Fibroblast of skin of left biceps (primary cell): ENCODE results near the gene BEGAIN.

Source experiments
- DNase-seq, 2 experiments: peaks; one replicate each; pipeline ENCODE4 v3.0.0-alpha.2; 2013; ENCODE audit warnings: low read depth in 2 of 2

The BEGAIN gene, protein sequence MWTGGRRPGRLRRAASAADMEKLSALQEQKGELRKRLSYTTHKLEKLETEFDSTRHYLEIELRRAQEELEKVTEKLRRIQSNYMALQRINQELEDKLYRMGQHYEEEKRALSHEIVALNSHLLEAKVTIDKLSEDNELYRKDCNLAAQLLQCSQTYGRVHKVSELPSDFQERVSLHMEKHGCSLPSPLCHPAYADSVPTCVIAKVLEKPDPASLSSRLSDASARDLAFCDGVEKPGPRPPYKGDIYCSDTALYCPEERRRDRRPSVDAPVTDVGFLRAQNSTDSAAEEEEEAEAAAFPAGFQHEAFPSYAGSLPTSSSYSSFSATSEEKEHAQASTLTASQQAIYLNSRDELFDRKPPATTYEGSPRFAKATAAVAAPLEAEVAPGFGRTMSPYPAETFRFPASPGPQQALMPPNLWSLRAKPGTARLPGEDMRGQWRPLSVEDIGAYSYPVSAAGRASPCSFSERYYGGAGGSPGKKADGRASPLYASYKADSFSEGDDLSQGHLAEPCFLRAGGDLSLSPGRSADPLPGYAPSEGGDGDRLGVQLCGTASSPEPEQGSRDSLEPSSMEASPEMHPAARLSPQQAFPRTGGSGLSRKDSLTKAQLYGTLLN

DNA sequence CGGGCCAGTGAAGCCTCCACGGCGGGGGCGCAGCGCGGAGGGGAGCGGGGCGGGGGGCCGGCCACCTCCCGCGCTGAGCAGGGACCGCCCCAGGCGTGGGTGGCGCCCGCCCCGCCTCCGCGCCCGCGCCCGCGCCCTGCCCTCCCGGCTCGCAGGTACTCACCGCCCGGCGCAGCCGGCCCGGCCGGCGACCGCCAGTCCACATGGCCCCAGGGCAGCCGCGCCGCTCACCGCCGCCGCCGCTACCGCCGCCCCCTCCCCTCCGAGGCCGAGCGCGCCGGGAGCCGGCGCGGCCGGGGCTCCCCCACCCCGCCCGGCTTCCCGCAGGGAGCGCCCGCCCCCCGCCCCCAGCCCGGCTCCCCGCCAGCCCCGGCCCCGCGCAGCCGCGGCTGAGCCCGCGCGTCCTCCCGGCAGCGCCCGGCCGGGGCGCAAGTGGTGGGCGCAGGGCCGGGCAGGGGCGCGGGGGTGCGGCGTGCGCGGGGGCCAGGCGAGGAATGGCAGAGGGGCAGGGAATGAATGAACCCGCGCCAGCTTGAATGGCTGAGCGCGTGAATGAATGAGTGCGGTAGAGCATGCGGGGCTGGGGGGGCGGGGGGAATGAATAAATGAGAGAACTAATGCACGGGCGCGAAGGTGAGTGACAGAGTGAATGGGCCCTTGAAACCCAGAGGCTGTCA is at the start of gene BEGAIN:
Gene BEGAIN (minus strand): TSS at position 332 of the 677 bp plus-strand sequence. CDS start 127 bp downstream, at position 205.
- no peak for DNase-seq

DNA sequence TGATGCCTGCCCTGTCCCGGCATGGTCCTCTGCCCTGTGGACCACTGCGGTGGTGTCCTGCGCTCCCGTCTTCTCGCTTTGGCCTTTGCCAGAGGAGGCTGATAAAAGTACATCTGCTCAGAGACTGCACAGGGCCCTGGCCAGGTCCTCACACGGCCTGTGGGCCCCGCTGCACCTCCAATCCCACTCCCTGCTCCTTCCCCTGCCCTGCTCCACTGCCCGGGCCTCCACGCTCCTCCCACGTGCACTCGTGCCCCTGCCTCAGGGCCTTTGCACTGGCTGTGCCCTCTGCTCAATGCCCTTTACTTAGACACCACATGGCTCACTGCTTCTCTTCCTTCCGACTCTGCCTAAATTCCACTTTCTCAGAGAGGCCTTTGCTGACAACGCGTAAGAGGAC is 49.3 kb upstream of the BEGAIN start:
- no peak for DNase-seq

DNA sequence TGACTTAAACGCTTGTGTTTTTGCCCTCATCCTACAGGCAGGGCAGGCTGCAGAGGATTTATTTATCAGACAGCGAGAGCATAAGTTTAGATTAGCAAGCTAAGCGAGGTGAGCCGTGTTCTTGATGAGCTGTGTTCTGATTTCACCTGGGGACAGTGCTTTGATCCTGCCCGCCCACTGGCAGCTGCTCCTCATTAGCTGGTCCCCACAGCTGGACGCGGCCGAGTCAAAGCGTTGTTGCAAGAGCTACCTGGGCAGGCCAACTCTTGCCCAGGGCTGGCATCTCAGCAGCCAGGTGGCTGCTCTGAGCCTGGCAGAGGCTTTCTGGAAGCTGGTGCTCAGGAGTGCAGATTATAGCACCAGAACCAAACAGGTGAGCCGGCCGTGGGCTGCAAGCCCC is 46.8 kb upstream of the BEGAIN start:
- no peak for DNase-seq

DNA sequence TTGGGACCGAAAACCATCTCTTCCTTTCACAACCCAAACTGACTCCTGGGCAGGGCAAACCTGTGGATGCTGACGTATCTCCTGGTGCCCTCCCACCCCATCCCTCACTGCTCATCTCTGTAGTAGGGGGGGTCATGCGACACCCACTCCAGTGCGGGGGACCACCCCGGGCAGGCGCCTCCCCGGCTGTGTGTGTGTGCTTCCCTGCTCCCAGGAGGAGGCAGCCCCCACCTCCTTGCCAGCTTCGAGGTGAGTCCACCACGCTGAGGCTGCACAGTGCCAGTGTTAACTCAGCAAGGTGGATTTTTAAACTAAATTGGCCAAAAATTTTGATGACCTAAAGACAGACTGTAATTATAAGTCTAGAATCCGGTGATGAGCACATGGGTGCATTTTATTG is 46.2 kb upstream of the BEGAIN start:
- no peak for DNase-seq

DNA sequence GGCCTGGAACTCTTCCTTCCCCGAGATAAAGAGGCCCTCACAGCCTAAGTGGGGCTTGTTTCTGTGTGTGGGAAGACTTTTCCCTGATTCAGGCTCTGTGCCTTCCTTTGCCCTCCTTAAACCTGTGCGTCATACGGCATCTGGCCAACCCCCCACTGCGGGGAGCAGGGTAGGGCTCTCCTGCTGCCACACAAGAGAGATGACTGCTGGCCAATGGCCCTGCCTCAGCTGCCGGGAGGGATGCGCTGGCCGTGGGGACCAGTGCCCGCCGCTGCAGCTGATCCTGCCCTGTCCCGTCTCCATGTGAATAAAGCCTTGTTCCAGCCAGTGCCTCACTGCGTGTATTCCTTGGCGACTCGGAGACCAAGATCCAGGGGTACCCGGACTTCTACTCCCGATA is 42.5 kb upstream of the BEGAIN start:
- DNase-seq, result no peak

DNA sequence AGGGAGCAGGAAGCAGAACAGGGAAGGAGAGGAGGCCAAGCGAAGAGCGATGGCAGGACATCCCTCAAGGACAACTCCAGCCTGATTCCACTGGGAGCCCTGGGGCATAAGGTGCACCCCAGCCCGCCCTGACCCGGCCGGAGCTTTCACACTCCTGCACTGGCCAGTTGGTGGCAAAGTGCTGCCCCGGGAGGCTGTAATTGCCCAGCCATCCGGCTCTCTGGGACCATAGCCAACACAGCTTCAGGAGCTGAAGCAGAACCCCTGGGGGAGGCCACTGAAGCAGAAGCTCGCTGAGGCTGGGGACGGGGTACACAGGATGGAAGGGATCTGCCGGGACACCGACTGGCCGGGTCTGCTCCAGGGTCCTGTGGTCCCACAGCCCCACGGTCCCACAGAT is 41.9 kb upstream of the BEGAIN start:
- DNase-seq, result no peak

DNA sequence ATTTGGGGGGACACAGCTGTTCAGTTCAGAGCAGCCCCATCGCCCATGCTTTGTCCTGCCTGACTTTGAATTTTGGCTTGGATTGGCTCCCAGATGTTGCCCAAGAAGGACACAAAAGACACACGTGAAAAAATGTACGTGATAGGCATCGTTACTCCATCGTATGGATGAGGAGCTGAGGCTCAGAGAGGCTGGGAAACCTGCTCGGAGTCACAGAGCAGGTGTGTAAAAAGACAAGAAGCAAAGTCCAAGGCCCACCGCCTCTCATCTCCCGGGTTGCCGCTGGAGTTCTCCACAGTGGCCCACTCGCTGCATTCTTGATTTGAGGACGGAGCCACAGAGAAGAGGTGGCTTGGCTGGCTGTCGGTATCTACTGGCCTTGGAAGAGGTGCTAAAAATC is 41.0 kb upstream of the BEGAIN start:
- DNase-seq, result no peak

DNA sequence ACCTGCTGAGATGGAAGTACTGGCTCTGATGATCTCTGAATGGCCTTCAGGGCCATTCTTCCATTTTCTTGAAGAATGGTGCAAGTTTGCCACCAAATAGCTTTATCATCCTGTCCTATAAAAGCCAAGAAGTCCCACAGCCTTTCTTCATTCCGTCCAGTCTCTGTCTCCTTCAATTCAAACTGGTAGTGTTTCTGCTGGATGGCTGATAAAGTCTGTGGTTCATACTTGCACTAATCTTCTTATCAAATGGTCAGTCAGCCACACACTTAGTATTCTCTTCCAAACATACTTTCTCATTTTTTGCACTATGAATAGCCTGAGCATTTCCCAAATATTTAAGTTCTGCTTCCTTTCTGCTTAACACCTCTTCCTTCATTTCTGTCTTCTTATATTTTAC is 39.4 kb upstream of the BEGAIN start:
- DNase-seq, result no peak

DNA sequence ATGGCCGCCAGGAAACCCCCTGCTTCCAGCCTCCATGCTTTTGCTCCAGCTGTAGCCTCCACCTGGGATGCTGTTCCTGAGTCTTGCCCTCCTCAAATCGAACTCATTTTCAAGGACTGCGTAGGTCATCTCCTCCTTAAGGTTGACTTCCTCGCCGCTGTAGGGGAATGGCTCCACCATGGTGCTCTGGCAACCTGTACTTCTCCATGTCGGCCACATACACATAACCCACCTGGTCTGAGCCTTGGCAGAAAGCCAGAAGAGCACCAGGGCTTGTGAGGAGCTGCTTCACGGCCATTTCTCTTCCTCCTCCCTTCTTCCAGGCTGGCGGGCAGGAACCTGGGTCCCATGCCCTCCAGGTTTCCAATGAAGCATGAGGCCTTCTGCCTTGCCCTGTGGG is 36.7 kb upstream of the BEGAIN start:
- no peak for DNase-seq

DNA sequence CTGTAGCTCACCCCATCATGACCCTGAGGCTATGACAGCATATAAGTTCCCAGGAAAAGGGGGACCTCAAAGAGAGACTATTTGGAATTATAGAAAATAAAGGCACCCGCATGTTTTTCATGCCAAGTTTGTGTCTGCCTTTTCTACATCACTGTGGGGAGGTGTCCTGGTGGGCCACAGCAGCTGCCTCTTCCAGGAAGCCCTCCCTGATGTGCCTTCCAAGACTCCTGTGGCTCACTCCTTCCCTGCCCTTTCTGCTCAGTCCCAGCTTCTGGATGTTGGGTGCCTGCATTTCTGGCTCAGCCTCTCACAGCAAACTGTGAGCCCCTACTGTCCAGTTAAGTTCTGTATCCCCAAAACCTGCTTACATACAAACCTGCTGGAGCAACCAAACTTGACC is 36.3 kb upstream of the BEGAIN start:
- DNase-seq, result no peak

DNA sequence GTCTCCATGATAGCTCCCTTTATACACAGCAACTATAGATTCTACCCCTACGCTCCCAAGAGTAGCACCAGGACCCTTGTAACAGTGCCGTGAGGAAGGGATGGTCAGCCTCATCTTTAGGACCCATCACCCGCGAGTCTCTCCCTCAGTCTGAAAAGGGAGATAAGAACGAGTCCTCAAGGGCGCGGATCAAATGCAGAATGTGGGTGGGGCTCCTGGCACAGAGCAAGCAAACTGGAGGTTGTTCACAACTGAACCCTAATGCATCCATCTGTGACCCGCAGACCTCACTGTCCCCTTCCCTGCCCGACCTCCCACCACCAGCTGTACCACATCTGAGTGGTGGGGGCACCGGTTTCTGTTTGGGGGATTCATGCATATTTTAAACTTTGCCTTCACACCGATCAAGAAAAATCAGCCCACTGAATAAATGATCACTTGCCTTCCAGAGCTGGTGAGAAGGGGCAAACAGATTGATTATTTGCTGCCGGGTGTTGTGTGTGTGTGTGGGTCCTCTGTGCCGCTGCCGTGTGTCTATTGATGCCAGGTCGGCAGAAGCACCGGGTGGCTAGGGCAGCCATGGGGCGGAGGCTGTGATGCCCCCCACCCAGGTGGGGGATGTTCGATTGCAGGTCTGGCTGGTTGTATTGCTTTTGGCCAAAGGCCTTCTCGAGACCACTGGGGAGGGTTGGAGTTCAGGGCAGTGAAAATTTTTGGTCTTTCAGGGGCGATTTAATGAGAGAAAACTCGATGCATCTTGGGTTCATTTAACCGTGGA is 35.7 kb upstream of the BEGAIN start:
- DNase-seq, result no peak

DNA sequence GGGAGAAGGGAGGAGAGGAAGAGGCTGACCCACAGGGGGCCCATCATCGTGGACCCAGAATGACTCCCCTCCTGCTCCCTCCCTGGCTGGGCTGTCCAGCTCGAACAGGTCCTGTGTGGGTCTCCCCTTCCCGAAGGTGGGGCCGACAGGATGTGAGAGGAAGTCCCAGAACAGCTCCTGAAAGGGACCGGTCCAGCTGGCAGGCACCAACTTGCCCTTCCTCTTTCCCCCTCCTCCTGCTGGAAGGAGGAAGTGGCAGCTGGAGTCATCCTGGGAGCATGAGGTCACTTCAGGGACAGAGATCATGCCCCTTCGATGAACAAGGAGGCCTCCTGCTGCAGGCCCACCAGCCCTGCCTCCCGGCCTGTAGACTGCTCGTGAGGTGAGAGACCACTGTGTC is 35.0 kb upstream of the BEGAIN start:
- no peak for DNase-seq

DNA sequence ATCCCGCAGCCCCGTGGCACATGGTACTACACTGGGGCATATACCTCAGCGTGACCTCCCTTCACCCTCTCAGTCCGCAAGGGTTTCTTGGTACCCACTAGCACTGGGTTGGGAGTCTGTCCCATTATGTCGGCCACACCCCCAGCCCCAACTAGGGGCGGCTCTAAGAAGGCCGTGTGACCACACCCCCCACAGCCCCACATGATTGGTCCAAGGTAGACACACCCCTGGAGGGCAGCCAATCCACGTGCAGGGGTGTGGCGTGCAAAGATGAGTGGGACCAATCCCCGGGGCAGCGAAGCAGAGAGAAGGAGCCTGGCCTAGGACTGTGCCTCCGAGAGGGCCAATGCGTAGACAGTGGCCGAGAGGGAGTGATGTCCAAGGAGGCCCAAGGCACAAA is 34.6 kb upstream of the BEGAIN start:
- DNase-seq, result no peak

DNA sequence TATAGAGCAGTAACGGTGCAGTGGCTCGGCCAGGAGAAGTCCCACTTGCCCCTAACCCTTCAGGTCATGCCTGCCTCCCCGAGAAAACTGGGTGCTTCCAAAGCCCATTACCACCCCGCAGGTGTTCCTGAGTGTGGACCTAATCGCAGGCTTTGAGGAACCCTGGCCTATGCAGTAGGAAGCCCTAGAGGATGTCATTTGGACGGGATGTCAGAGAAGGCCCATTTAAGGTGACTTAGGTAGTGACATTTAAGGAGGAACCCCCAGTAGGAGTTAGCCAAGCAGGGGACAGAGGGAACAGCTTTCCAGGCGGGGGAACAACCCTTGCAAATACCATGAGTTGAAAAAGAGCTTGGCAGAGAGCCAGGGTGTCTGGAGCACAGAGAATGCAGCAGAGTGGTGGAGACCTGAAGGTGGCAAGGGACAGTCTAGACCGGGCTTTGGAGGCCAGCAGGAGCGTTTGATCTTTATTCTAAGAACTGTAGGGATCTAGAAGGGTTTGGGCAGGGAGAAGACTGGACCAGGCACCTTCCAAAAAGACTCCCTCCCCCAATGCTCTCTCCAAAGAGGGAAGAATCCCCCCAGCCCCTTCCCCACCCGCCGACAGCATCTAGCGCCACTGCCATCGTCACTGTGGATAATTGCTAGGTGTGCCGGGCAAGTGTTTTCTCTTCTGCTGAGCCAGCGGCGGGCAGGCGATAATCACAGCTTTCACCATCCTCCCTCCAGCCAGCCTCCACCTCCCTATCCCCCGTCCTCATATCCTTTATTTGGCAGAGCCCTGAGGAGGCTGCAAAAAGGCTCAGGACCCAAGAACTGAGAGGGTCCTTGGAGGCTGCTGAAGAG is 33.3 kb upstream of the BEGAIN start:
- no peak for DNase-seq

DNA sequence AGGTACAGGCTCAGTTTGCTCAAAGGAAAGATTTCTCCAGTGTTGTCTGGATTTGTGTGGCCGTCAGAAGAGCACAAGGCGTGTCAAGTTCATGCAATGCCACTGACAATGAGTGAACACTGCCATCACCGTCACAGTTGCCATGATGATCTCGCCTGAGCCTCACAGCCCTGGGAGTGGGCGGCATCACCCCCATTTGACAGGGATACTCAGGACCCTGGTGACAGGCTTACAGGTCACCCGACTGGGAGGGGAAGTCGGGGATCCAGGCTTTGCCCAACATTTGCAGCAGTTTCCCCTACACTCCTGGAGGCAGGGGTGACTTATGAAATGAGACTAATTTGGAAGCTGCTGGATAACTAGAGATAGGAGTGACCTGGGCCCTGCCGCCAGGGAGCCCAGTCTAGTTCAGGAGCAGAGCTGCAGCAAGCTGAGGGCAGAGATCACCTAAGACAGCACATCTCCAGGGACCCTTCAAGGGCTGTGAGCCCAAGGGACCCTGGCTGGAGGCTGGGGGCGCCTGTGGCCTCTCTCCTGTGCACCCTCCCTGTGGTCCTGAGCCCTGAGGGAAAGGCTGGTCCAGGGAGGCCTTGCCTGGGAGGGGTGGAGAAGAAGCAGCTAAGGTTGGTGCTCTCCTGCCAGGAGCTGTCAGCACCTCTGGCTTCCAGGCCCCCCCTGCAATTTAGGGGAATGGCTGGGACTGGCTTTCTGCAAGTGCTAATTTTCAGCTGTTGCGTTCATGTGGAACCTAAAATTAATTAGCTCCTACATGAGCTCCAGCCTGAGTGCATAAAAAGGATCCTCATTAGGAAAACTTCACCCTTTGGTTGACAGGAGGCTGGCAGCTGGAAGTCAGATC is 32.4 kb upstream of the BEGAIN start:
- no peak for DNase-seq

DNA sequence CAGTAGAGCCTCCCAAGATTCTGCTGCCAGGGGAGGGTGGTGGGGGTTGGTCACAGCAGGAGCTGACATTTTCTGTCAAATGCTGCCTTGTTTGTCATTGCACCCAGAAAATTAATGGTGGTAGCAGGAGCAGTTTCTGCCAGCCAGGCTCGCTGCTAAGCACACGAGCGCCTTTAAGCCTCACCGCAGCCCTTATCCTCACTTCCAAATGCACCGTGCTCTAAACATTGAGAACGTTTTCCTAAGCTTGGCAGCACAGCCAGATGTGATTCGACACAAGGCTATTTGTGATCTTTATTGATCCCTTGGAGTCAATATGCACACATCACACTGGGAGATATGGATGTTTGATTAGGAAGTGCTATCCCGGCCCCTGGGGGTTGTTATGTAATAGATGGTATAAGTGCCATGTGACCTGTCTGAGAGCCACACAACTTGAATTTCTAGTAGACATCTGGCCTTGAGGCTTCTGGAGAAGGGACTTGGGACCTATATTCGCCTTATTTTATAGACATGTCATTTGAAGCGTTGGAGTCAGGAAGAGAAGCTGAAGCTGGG is 31.6 kb upstream of the BEGAIN start:
- DNase-seq, result no peak

DNA sequence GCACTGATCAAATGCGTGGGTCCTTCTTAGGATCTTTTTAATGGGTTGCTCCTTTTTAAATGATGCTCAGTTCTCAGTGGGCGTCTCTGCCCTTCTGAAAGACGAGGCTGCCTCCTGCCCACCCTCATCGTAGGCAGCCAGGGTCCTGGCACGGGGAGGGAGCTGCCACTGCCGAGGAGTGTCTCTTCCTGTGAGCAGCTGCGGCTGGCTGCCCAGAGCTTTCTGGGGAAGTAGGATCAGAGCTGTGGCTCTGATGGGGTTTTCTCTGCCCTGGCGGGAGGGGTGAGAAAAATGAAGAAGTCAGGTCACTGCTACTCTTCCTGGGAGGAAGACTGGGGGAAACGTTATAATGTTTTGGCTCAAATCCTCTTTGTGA is 31.1 kb upstream of the BEGAIN start:
- no peak for DNase-seq

DNA sequence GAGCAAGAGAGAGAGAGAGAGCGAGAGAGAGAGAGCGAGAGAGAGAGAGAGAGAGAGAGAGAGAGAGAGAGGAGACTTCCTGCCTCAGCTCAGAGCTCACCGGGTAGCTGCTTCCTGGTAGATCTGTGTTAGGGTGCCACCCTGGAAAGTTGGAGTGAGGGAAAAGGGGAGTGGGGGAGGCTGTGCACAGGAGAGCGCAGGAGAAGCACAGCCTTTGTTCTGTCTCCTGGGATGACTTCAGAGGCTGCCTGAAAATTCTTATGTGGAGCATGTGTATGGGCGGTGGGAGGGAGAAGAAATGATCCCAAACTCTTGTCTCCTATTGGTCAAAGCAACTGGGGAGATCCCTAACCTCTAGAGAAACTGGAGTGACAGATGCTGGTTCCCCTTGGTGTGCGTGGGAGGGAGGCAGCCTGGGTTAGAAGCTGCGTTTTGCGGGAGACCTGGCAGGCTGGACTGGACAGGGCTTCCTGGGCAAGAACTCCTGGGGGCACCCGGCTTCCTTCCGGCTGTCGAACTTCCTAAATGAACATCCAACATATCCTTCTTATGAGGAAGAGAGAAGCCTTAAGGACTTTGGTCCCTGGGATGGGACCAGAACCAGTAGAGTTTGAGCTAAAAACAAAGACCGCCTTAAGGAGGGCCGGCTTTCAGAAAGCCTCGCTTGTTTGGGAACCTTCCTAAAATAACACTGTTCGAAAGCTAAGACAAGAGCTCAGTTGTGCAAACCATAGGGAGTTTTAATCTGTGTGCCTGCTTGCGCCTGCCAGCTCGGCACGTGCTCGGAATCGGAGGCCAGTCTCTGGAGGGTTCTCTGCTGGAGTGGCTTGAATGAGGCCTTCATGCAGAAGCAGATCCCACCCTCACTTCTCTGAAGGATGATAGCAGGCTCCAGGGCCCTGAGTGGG is 30.4 kb upstream of the BEGAIN start:
- no peak for DNase-seq

DNA sequence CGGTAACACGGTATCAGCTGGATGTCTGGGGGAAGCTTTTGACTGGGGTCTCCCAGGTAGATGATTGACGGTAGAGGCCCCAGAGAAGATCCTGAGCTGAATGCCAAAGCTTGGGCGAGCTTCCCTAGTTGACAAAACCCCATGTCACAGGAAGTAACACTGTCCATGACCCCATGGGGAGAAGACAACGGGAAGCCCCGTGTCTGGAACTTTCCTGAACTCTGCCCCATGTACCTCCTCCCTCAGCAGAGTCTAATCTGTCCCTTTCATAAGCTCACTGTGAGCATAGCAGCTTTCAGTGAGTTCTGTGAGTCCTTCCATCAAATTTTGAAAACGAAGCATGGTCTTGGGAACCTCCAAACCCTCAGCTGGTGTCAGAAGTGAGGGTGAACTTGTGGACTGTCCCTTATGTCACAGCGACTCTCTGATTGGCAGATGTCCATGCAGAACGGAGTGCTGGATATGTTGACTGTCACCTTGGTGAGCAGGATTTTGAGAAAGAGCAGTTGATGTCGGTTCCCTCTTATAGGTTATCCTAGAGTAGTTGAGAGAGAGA is 29.7 kb upstream of the BEGAIN start:
- no peak for DNase-seq
